DMS79 treated with DMSO at 0.1 percent for 48 hours (cell line): ENCODE data around the gene RFX2.
"Not testable (repeated sequence)": the region's sequence is repeated elsewhere in the genome, so short reads cannot be mapped to it uniquely, and the experiment has no call there.

ENCODE experiments used
- DNase-seq: peaks from one replicate; lab custom pipeline; 2025; lab: John Stamatoyannopoulos, UW

The RFX2 gene

GRCh38 chr19:6074709-6075403 lies 35.4 kb downstream of the RFX2 start:
- no peak for DNase-seq

- DNase-seq: no peak
These were observed 36.2 kb downstream of the RFX2 start for GRCh38 chr19:6073858-6074708.

DNA sequence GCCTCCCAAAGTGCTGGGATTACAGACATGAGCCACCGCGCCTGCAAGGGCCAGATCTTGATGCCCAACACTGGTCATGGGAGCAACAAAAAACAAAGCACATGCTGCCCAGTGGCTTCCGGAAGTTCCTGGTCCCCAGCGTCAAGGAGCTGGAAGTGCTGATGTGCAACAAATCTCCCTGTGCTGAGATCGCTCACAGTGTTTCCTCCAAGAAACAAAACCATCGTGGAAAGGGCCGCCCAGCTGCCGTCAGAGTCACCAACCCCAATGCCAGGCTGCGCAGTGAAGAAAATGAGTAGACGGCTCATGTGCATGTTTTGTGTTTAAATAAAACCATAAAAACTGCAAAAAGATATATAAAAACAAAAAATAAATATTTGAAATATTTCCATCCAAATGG lies 37.1 kb downstream of the RFX2 start:
- DNase-seq: not testable (repeated sequence)

GRCh38 chr19:6071875-6072274 lies 38.4 kb downstream of the RFX2 start:
- DNase-seq: no peak

GRCh38 chr19:6070720-6071485 lies 39.4 kb downstream of the RFX2 start:
- no peak for DNase-seq

DNA sequence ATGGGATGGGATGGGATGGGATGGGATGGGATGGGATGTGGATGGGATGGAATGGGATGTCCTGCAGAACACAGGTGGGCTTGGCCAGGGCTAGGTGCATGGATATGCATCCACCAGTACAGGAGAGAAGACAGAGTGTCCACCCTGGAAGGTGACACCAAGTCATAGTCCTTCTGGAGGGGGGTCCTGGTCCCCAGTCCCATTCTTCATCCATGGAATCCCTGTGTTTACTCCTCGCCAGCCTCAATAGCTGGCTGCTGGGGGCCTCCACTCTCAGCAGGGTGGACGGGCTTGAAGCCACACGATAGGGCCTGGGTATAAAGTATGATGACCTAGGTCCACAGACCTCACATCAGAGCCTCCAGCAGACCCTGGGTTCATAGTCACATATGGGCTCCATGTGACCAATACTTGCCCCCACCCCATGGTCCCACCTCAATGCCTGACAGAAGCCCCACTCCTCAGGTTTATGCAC lies 40.1 kb downstream of the RFX2 start:
- DNase-seq: no peak

- DNase-seq: no peak
These were observed 41.0 kb downstream of the RFX2 start for GRCh38 chr19:6069268-6069791.

DNA sequence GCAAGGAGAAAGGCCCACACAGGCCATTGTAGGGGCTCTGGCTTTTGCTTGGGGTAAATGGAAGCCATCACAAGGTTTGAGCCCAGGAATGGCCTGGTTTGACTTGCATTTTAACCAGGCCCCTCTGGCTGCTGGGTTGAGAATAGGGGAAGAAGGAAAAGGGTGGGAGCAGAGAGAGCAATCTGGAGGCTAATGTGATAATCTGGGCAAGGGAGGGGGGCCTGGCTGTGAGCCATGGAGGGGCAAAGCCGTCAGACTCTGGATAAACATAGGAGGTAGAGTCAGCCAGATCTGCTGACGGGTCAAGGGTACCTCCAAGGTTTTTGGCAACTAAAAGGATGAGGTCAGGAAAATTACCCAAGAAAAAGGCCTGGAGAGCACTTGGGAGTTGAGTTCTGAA lies 41.6 kb downstream of the RFX2 start:
- DNase-seq: no peak

- no peak for DNase-seq
These were observed 42.3 kb downstream of the RFX2 start for GRCh38 chr19:6067975-6068374.

DNA sequence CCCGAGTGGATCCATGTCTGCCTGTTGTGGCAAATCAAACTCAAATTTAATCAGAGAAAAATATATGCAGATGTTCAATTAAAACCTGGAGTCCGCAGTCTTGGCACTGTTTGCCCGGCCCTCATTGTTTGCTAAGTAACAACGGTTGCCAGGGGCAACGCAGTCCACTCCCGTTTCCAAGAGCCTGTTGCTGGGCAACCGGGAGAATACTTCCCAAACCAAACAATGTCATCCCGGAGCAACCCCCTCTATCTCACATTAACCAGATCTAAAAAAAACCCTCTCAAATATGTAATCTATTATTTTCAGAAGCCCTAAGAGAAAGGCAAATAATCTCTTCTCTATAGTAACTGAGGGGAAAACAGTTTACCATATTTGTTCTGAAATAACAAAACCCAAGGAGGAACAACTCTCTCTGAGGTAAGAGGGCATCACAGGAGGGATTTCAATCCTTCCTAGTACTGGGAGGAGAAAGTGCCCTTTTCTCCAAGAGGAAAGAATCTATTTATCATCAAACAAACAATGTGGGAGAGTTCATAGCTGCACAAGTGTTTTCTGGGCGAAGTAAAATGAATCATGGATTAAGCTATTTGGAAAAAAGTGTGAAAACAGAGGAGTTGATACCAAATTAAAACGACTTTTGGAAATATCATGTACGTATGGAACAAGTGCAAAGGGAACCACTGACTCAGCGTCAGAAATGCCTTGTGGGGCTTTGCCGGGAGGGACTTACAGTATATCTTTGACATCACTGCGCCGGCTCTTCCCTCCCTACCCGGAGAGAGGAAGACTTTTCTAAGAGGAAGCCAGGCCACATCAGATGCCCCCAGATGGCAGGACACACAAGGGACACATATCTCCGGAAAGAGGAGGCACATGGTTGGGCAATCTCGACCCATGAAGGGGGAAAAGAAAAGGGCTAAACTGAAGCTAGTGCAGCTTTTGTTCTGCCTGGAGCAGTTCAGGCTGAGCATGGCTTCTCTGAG lies 43.3 kb downstream of the RFX2 start:
- peak; percentile 89 for DNase-seq

GRCh38 chr19:6065685-6066374 lies 44.5 kb downstream of the RFX2 start:
- peak; percentile 76 for DNase-seq

- no peak for DNase-seq
These were observed 45.8 kb downstream of the RFX2 start for GRCh38 chr19:6064336-6065073.

DNA sequence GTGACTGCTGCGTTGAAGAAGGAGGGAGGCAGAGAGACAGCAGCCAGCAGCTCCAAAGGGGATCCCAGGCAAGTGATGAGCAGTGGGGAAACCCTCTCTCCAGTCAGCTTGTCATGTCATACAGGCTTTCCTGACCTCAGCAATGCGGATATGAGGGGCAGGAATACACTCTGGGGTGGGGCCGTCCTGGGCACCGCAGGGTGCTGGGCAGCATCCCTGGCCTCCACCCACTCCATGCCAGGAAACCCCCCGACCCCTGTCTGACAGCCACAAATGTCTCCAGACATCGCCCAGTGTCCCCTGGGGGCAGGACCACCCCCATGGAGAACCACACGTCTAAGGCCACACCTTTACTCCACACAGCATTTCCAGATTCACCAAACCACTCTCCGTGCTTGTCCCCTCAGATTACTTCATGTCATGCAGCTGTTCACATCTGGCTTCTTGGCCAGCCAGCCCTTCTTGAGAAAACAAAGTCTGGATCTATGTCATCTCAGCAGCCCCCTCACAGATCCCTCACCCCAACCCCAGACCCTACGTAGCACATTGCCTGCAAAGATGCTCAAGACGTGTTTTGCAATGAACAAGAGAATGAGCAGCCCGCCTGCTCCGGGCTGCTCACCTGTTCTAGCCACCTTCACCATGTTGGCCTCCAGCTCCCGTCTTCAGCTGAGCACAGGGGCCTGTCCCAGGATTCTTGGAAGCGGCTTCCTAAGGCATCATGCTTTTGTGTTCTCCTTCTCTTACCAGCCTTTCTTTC lies 46.5 kb downstream of the RFX2 start:
- no peak for DNase-seq

GRCh38 chr19:6062961-6063575 lies 47.2 kb downstream of the RFX2 start:
- no peak for DNase-seq

DNA sequence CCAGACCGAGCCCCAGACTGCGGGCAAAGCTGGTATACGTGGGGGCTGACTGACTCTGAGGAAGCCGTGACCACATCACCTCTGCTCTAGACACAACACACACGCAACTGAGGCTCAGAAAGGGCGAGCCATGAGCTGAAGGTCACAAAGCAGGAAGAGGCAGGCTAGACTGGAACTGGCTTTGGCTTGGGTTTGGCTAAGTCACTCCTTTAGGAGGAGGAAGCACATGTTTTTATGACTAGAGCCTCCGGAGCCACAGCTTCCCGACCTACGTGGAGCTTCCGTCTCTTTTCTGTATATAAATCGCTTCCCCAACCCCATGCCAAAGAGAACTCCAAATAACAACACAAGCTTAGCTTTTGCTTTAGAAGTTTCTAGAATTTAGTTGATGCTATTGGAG lies 48.0 kb downstream of the RFX2 start:
- DNase-seq: no peak

DNA sequence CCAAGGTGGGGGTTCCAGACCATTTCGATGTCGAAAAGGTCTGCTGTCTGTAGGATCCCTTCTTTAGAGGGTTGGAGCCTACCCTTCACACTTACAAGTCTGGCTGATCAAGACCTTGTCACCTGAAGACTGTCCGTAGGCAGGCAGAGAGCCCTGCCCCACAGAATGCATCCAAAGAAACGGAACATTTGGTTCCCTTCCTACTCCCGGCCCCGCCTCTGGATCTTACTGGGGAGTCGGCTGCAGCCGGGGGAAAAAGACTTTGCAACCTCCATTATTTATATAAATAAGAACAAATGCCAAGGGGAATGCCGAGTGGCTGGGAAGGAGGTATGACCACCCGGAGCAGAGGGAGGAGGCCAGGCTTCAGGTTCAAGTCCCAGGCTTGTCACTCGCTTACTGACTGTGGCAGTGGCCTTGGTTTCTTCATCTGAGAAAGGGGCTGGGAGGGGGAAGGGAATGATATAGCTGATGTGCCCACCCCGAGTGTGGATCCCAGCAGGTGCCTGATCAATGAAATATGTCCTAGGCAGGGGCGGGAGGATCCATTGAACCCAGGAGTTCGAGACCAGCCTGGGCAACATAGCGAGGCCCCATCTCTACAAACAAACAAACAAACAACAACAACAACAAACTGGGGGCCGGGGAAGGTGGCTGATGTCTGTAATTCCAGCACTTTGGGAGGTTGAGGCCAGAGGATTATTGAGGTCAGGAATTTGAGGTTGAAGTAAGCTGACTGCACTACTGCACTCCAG lies 48.7 kb downstream of the RFX2 start:
- no peak for DNase-seq

DNA sequence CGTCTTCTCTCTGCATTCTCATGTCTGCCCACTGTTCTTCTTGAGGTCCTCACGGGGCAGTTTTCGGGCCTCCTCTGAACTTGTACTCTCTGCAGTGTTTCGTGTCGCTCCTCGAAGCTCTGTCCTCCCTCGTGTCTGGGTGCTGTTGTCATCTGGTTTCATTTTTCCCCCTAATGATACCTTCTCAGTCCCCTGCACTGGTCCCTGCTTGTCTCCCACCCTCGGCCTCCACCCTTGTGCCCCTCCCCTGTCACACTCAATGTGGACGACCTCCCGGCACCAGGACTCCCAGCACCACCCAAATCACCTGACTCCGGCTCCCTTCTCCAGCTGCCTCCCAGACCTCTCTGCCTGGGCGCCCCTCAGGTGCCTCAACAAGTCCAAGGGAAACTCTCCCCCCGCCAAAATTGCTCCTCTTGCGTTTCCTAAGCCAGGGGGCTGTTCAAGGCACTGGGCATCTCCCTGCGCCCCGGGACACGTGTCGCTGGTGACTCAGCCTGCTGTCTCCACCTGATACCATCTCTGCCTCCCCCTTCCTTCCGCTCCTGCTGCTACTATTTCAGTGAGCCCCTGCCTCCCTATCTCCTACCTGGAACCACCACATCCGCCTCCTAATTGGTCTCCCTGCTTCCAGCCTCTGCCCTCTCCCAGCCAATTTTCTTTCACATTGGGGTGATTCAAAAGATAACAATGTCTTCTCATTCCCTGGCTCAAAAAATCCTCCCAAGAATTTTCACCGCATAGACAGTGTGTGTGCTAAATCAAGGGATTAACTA lies 49.5 kb downstream of the RFX2 start:
- DNase-seq: no peak
